Daoy (cell line): ENCODE measurements around the gene RAB25. TPM values are rescaled to one million over a fixed set of nuclear protein-coding genes. Genes with fewer than 3 reads are reported as not detected.
"Not testable (repeated sequence)": the region's sequence is repeated elsewhere in the genome, so short reads cannot be mapped to it uniquely, and the experiment has no call there.

Experiments used
- DNase-seq: peaks from one replicate; pipeline ENCODE4 v3.0.0-alpha.2; 2015; ENCODE audit warnings: low read depth
- total RNA-seq: library from RNA; depleted of rRNA; stranded (reverse); fragments of >200 nt; shearing (Covaris generic); gene quantifications from 2 replicates; pipeline ENCODE4 v1.2.3, GENCODE V29; 2014

RAB25 gene
- total RNA-seq, 1 experiment from 2014 or later, result not detected

DNA sequence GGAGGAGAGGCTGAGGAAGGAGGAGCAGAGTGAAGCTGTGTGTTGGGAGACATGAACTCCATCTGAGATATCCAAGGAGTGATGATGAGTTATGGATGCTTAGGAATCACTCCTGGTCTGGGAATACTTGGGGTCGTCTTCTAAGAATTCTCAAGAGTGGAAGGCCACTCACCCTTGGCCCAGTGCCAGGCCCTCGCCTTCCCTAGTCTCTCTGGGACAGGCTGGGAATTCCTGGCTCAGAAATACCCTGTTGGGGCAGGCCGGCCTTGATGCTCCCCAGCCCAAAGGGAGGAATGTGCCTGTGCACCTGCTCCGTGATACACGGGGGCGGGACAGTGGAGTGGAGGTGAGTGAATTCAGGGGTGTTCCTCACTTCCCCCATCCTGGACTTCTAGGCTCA lies 40.9 kb downstream of the RAB25 start:
- DNase-seq, result no peak

DNA sequence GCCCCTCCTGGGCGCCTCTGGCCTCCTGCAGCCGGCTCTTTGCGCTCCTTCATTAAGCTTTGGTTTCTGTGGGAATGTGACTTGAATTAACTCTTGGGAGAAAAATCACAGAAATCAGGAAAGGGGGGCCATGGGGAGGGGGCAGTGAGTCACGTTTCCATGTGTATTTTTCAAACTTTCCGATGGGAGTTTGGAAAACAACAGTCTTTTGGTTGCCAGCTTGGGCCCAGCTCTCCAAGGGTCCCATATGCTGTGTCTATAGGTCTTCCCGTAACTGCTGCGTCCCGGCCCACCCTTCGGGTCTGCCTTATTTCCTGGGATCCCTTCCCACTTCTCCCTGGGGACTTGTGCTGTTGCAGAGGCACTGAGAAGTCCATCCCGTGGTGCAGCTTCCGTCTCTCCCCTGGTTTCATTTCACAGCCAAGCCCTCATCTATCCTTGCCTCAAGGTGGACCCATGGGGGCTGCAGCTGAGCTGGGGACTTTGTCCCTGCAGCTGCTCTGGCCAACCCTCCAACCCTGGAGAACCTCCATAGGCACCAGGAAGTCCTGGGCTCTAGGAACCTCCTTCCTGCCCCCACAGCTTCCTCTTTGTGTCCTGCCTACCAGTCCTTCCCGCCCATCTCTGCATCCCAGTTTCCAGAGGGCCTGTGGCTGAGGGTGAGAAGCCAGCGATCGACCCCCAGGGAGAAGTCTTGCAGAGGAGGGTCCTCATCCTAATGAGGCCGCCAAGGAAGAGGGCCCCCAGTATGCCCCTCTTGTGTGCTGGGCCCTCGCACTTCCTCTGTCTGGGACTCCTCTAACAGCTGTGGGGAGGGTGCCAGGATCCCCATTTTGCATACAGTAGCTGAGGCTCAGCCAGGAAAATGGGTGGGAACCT lies 41.9 kb downstream of the RAB25 start:
- peak; percentile 59 for DNase-seq

- peak; percentile 86 for DNase-seq
Measured at GRCh38 chr1:156103521-156103947, 42.6 kb downstream of the RAB25 start.

DNA sequence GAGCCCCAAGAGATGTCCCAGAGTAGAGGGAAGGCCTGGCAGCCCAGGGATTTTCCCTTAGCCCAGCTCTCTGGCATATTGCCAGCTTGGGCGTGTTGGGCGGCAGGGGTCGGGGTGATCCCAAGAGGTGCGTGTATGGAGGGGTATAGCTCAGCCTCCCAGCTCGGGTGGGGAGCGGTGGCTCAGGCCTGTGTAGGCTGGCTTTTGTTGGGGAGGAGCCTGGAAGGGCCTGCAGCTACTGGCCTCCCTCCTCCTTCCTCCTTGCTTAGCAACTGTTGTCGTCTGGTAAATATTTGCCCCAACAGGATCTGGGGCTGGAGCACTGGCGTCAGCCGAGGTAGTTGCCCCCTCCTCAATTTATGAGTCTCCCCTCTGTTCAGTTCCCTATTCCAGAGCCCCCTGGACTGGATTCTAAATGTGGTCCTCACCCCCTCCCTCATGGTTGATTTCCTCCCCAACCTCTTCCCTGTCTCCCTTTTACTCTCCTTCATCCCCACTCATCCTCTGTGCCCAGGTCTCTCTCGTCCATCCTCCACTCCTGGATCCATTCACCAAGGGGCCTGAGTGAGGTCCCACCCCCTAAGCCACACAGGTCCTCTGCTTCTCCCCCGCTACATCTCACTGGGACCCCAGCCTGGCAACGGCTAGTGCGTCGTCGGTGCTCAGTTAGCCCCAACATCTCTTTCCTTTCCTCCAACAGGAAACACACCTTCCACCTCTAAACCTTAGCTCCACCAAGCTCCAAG lies 43.3 kb downstream of the RAB25 start:
- DNase-seq, result peak; percentile 89

GRCh38 chr1:156104861-156105832 lies 44.2 kb downstream of the RAB25 start:
- no peak for DNase-seq

GRCh38 chr1:156106624-156107488 lies 45.9 kb downstream of the RAB25 start:
- no peak for DNase-seq

DNA sequence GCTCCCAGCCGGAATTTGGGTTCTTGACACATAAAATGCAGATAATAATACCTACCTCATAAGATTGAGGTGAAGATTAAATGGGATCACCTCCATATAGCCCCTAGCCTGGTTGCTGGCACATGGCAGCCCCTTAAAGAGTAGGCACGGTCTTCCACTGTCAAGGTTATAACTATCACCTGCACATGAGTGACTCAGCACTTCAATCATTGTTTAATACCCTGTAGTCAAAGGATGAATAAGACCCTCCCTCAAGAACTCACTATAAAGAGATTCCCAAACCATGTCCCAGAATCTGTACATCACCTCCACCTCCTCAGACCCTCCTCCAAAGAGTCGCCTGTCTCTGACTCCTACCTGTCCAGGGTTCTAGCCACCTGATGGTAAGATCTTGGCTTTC lies 47.1 kb downstream of the RAB25 start:
- no peak for DNase-seq

GRCh38 chr1:156108664-156109241 lies 47.8 kb downstream of the RAB25 start:
- DNase-seq, result no peak

GRCh38 chr1:156110252-156110651 lies 49.3 kb downstream of the RAB25 start:
- DNase-seq, result no peak

- DNase-seq, result no peak
Measured at GRCh38 chr1:156111355-156111962, 50.5 kb downstream of the RAB25 start.

DNA sequence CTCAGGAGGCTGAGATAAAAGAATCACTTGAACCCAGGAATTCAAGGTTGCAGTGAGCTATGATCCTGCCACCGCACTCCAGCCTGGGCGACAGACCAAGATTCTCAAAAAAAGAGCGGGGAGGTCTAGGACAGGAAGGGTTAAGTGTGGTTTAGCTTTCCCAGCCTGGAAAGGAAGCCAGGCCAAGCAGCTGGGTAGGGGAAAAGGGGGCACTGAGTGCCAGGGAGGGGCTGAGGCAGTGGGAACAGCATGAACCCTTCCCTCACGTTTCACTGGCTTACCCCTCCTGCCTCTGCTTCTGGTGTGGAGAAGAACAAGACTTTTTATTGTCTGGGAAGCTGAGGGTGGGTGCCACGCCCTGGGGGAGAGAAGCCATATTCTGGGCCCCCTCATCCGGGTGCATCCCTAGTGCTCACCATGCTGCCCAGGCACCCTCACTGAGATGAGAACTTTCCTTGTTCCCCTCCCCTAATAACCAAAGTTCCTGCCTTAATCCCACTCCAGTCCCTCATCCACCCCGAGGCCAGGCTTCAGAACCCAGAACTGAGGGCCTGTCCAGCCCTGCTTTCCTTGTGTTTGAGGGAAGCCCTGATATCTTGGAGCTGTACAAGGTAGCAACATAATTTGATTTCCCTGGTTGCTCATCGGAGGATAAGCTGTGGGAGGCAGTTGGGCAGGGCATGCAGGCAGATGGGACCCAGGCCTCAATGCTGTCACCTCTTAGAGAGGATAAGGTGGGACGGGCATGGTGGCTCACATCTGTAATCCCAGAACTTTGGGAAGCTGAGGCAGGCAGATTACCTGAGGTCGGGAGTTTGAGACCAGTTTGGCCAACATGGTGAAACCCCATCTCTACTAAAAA lies 51.5 kb downstream of the RAB25 start:
- DNase-seq, result peak; percentile 39

- DNase-seq, result no peak
Measured at GRCh38 chr1:156113282-156113950, 52.5 kb downstream of the RAB25 start.

DNA sequence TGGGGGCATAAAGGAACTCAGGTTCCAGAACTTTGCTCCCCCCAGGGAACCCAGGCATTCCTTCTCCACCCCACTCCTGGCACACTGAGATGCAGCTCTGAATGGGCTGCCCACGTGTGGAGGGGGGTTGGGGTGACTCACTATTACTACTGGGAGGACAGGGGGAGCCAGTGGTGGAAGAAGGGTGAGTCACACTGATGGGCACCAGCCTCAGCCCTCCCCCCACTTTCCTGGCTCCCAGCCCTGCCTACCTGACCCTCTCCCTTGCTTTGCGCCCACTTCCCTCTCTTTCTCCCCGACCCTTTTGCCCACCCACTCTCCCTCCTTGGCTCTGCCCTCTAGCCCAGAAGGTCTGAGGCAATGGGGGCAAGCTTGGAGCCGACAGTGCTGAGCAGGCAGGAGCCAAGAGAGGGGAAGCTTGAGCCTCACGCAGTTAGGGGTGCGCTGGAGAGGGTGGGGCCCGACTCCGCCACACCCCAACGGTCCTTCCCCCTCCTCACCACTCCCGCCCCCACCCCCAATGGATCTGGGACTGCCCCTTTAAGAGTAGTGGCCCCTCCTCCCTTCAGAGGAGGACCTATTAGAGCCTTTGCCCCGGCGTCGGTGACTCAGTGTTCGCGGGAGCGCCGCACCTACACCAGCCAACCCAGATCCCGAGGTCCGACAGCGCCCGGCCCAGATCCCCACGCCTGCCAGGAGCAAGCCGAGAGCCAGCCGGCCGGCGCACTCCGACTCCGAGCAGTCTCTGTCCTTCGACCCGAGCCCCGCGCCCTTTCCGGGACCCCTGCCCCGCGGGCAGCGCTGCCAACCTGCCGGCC lies 53.4 kb downstream of the RAB25 start, which contains the start of gene LMNA:
TSS of gene LMNA (plus strand) at position 611 of the 818 bp plus-strand sequence. CDS start 208 bp downstream, outside the sequence.
- peak; percentile 98 for DNase-seq

DNA sequence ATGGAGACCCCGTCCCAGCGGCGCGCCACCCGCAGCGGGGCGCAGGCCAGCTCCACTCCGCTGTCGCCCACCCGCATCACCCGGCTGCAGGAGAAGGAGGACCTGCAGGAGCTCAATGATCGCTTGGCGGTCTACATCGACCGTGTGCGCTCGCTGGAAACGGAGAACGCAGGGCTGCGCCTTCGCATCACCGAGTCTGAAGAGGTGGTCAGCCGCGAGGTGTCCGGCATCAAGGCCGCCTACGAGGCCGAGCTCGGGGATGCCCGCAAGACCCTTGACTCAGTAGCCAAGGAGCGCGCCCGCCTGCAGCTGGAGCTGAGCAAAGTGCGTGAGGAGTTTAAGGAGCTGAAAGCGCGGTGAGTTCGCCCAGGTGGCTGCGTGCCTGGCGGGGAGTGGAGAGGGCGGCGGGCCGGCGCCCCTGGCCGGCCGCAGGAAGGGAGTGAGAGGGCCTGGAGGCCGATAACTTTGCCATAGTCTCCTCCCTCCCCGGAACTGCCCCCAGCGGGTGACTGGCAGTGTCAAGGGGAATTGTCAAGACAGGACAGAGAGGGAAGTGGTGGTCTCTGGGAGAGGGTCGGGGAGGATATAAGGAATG lies 54.1 kb downstream of the RAB25 start:
- DNase-seq, result no peak

DNA sequence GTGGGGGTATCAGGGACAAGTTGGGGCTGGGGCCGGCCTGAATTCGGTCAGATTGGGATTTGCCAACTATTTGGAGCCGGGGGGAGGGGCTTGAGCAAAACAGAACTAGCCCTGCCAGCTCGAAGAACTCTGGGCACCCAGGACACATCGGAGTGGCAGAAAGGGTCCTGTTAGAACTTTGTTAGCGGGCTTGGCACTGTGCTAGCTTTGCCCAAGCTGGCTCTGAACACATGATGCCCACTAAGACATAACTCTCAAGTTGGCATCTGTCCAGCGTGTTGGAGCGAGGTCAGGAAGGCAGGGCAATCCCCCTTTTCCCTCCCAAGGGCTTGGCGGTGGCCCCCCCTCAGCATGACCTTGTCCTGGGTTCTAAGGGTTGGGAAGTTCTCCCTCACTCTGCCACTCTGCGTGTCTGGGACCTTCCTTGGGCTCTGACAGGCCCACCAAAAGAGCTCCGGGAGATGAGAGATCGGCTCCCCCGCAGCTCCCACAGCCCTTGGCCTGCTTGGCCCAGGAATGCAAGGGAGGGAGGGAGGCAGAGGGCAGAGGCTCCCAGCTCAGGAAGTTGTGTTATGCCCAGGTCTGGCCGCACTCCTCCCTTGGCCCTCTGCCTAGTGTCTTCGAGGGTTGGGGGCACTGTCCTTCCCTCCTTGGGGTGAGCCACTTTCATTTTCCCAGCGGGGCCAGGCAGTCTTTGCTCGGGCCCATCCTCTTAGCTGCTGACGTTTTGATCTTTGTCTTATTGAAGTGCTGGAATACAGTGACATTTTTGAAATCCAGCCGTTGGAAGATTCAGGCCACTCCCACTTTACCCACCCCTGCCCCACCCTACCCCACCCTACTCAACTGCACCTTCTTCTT lies 54.8 kb downstream of the RAB25 start:
- DNase-seq, result peak; percentile 90

- not testable (repeated sequence) for DNase-seq
Measured at GRCh38 chr1:156116731-156117130, 55.8 kb downstream of the RAB25 start.
